Lower leg skin (tissue), 4 donors: ENCODE results near the gene ZNF440. TPM values are rescaled to one million over a fixed set of nuclear protein-coding genes. Genes with fewer than 3 reads are reported as not detected.
"Not testable (repeated sequence)": the region's sequence is repeated elsewhere in the genome, so short reads cannot be mapped to it uniquely, and the experiment has no call there.

ENCODE experiments used
- DNase-seq, 2 donors: peaks; one replicate each; pipeline ENCODE4 v3.0.0-alpha.2; 2019; ENCODE audit warnings: low spot score in 2 of 2
- H3K4me3 ChIP-seq: fragments of 200-600 bp; sonication (generic); 2 replicates; pipeline ENCODE4 v1.5.1; 2017; ENCODE audit warnings: mild to moderate bottlenecking, low read depth; ENCODE audit not compliant: poor library complexity, severe bottlenecking
- CTCF ChIP-seq, 3 donors: fragments of 450-650 bp; IDR thresholded peaks; one replicate each; pipeline ENCODE4 v1.5.1; 2016; ENCODE audit warnings: antibody characterized with exemption in 3 of 3, mild to moderate bottlenecking in 3 of 3, moderate library complexity in 2 of 3
- POLR2A ChIP-seq, 2 donors: fragments of 450-650 bp; IDR thresholded peaks; one replicate each; pipeline ENCODE4 v1.6.1; 2016 to 2017; ENCODE audit warnings: antibody characterized with exemption in 2 of 2, mild to moderate bottlenecking in 1 of 2, moderate library complexity in 1 of 2
- WGBS, 2 donors: methylation state at CpG; one replicate each; pipeline ENCODE4 v1.1.5; 2018; 5-methylcytosine and 5-hydroxymethylcytosine counted together
- intact Hi-C: fragments of 100-400 bp; cut with DNase I; formaldehyde crosslinking; loops from one replicate; pipeline ENCODE4 v1.15.0; 2023; ENCODE audit warnings: low total_unique reads
- total RNA-seq, 4 donors: library from RNA; depleted of rRNA; stranded (reverse); fragments of >200 nt; gene quantifications; one replicate each; pipeline ENCODE4 v1.1.0, GENCODE V29; 2016

Gene ZNF440
- total RNA-seq, 4 donors from 2014 or later: 18.1 to 37.1 (median 29.0) TPM

DNA sequence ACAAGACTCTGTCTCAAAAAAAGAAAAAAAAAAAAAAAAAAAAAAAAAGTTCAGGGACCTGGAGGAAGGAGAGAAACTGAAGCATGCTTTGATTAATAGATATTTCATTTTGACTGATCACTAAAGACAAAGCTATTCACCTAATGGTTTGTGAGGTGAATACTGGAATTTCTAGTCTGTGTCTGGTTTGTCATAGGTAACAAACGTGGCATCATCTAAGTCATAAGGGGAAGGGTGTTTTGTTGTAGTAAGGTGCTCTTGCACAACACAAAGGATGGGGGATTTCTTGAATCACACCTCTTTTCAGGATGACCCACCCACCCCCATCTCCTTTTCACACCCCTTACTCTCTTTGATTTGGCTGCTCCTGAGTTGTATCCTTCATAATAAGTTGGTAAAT lies 59.7 kb downstream of the ZNF440 start:
- DNase-seq: no peak
- 78 to 96% methylated on average over 1 of the region's 1 CpG for WGBS, 2 donors
- intact Hi-C loops: no loop called here
- H3K4me3 ChIP-seq: no peak overlapping the region
- TF ChIP-seq POLR2A (IDR thresholded peaks at IDR 0.05) (no peak), CTCF (IDR thresholded peaks at IDR 0.05) (no peak)

DNA sequence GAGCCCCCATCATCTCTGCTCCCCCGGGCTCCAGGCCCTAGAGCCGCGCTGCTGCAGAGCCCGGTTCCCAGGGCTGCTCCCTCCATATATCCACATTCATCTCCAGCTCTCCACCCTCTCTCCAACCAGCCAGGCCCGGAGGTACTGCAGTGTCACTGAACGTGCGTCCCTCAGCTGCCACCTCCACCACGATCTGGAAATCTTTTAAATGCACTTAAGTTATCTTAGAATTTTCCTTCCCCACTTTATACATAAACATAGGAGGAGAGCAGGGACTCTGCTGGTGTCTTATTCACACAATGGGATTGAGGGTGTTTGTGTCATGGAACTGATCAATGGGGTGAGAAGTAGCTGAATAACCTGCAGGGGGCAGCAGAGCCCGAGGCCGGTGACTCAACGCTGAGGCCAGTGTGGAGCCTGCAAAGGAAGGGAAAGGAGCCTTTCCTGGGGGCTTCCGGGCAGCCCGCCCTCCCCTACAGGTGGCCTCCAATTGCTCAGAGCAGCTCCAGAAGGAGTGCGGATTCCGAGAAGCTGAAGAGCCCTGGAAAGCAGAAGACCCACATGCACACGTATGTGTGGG lies 65.7 kb downstream of the ZNF440 start:
- intact Hi-C loops, DNase-seq, H3K4me3 ChIP-seq: not testable (repeated sequence)
- WGBS, 2 donors: 79 to 80% methylated on average over 16 of the region's 16 CpGs

- no peak for TF ChIP-seq POLR2A (IDR thresholded peaks at IDR 0.05)
- no peak for TF ChIP-seq CTCF (IDR thresholded peaks at IDR 0.05)
- no peak overlapping the region for H3K4me3 ChIP-seq
- WGBS, 2 donors: 88 to 92% methylated on average over 12 of the region's 12 CpGs
- no peak for DNase-seq
- intact Hi-C loops: no loop called here
Measured at GRCh38 chr19:11880598-11880997, 66.5 kb downstream of the ZNF440 start.

DNA sequence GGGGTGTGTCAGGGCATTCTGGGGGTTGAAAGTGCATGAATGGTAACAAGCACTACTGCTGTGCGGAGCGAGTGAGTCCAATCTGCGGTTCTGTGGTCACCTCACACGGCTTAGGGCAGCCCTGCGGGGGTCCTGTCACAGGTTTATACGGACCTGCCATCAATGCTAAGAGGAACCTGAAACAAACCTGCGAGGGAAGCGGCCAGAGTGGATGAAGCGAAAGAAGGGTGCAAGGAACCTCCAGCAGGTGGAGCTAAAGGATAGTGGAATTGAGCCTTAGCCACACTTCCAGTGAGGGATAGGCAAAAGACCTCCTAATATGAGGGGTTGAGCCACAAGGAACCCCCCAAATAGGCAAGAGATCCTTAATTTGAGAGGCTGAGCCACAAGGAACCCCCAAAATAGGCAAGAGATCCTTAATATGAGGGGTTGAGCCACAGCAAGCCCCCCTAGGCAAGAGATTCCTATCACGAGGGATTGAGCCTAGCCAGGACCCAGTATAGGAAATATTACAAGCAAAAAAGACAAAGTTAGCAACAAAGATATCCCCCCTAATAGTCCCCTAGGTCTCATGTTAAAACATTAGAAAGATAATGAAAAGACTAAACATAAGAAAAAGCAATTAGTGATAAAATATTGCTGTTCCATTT lies 67.2 kb downstream of the ZNF440 start:
- 14 to 17% methylated on average over 10 of the region's 10 CpGs for WGBS, 2 donors
- H3K4me3 ChIP-seq: no peak overlapping the region
- DNase-seq: peak in 1 of 2 donors; percentile 48
- intact Hi-C loops: no loop called here
- TF ChIP-seq CTCF (IDR thresholded peaks at IDR 0.05): no peak
- no peak for TF ChIP-seq POLR2A (IDR thresholded peaks at IDR 0.05)

DNA sequence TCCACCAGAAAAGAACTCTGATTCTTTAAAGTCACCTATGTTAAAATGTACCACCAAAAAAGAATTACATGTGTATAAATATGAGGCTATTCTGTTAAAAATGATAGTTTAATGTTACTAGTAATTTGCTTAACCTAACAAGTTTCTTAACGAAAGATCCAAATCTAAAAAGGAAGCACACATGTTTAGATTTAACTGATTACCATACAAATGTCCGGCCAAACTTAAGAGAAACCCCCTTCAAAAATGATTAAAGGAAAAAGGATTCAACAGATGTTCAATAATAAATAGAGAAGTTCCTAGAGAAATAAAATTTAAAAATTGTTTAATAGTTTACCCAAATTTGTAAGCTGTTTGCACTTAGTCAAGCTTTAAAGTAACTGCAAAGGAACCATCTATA lies 68.5 kb downstream of the ZNF440 start:
- TF ChIP-seq POLR2A (IDR thresholded peaks at IDR 0.05): no peak
- no peak for TF ChIP-seq CTCF (IDR thresholded peaks at IDR 0.05)
- intact Hi-C loops: no loop called here
- 57 to 70% methylated on average over 2 of the region's 2 CpGs for WGBS, 2 donors
- H3K4me3 ChIP-seq: no peak overlapping the region
- DNase-seq: no peak

Other genes starting within 250 kb of the ZNF440 start
- 10 to 100 TPM; 29.0 to 63.5 (median 52.1) TPM for gene ACP5, start 236.6 kb upstream of the ZNF440 start, total RNA-seq
- 10 to 100 TPM in 3 of 4 donors, 1 to 10 TPM in 1; 8.6 to 12.1 (median 11.2) TPM for gene ZNF627, start 216.8 kb upstream of the ZNF440 start, total RNA-seq
- 1 to 10 TPM; 5.5 to 8.4 (median 6.5) TPM for gene ZNF823, start 75.3 kb upstream of the ZNF440 start, total RNA-seq
- gene ZNF441, start 47.3 kb upstream of the ZNF440 start, total RNA-seq: 1 to 10 TPM; 3.5 to 6.4 (median 6.0) TPM
- gene ZNF491, start 15.8 kb upstream of the ZNF440 start, total RNA-seq: 1 to 10 TPM in 2 of 4 donors, under 1 TPM in 1, not detected in 1; 0.74 to 2.1 (median 1.3) TPM
- 1 to 10 TPM; 4.3 to 9.0 (median 7.5) TPM for gene ZNF439, start 34.5 kb downstream of the ZNF440 start, total RNA-seq
- 1 to 10 TPM; 2.0 to 5.5 (median 3.8) TPM for gene ZNF69, start 73.5 kb downstream of the ZNF440 start, total RNA-seq
- 10 to 100 TPM; 11.9 to 19.3 (median 16.4) TPM for gene ZNF700, start 110.8 kb downstream of the ZNF440 start, total RNA-seq
- gene ZNF763, start 150.8 kb downstream of the ZNF440 start, total RNA-seq: 1 to 10 TPM; 1.9 to 7.8 (median 4.3) TPM
- 10 to 100 TPM in 2 of 4 donors, 1 to 10 TPM in 2; 8.8 to 13.9 (median 10.1) TPM for gene ZNF433, start 221.4 kb downstream of the ZNF440 start, total RNA-seq
- gene ZNF878, start 238.7 kb downstream of the ZNF440 start, total RNA-seq: under 1 TPM in 1 of 4 donors, not detected in 3; 0.29 TPM